Right renal cortex interstitium (tissue), 3 donors: ENCODE results near the gene ATP2C2. TPM values are rescaled to one million over a fixed set of nuclear protein-coding genes. Genes with fewer than 3 reads are reported as not detected.
"Not testable (repeated sequence)": the region's sequence is repeated elsewhere in the genome, so short reads cannot be mapped to it uniquely, and the experiment has no call there.

Source experiments
- DNase-seq, 3 donors: peaks; one replicate each; pipeline ENCODE4 v3.0.0-alpha.2; 2013; ENCODE audit warnings: low read depth in 3 of 3, low spot score in 2 of 3
- polyA plus RNA-seq, 3 donors: library from polyadenylated mRNA; unstranded; fragments of 120-200 nt; gene quantifications; one replicate each; pipeline ENCODE4 v1.2.1, GENCODE V29; 2013; ENCODE audit not compliant: insufficient read length in 3 of 3

Gene ATP2C2
- polyA plus RNA-seq, 3 donors, result 0.32 to 0.96 (median 0.75) TPM

- DNase-seq, result no peak
These were observed 27.9 kb upstream of the ATP2C2 start for GRCh38 chr16:84340325-84341040.

- DNase-seq, result no peak
These were observed 26.6 kb upstream of the ATP2C2 start for GRCh38 chr16:84341528-84342295.

- not testable (repeated sequence) for DNase-seq
These were observed 24.5 kb upstream of the ATP2C2 start for GRCh38 chr16:84343800-84344199.

- no peak for DNase-seq
These were observed 23.6 kb upstream of the ATP2C2 start for GRCh38 chr16:84344781-84345180.

GRCh38 chr16:84347161-84347560 lies 21.2 kb upstream of the ATP2C2 start:
- no peak for DNase-seq

GRCh38 chr16:84348386-84348888 lies 19.9 kb upstream of the ATP2C2 start:
- DNase-seq, result no peak

- DNase-seq, result no peak
These were observed 18.3 kb upstream of the ATP2C2 start for GRCh38 chr16:84349862-84350684.

GRCh38 chr16:84350685-84351400 lies 17.5 kb upstream of the ATP2C2 start:
- no peak for DNase-seq

- no peak for DNase-seq
These were observed 16.7 kb upstream of the ATP2C2 start for GRCh38 chr16:84351630-84352029.

GRCh38 chr16:84354306-84354705 lies 14.0 kb upstream of the ATP2C2 start:
- no peak for DNase-seq

GRCh38 chr16:84355149-84355548 lies 13.2 kb upstream of the ATP2C2 start:
- DNase-seq, result no peak

- DNase-seq, result no peak
These were observed 12.2 kb upstream of the ATP2C2 start for GRCh38 chr16:84356176-84356575.

- DNase-seq, result no peak
These were observed 11.7 kb upstream of the ATP2C2 start for GRCh38 chr16:84356591-84357116.

GRCh38 chr16:84357191-84357651 lies 11.1 kb upstream of the ATP2C2 start:
- no peak for DNase-seq

- no peak for DNase-seq
These were observed 9.6 kb upstream of the ATP2C2 start for GRCh38 chr16:84358601-84359295.

GRCh38 chr16:84359326-84359725 lies 9.0 kb upstream of the ATP2C2 start:
- DNase-seq, result no peak

GRCh38 chr16:84360170-84360569 lies 8.2 kb upstream of the ATP2C2 start:
- no peak for DNase-seq

- no peak for DNase-seq
These were observed 7.6 kb upstream of the ATP2C2 start for GRCh38 chr16:84360748-84361147.

GRCh38 chr16:84361546-84361945 lies 6.8 kb upstream of the ATP2C2 start:
- DNase-seq, result no peak
